Endothelial cell of umbilical vein (primary cell): ENCODE data around the gene POLR3C.
"Not testable (repeated sequence)": the region's sequence is repeated elsewhere in the genome, so short reads cannot be mapped to it uniquely, and the experiment has no call there.

Source experiments
- FOS ChIP-seq: IDR thresholded peaks from 2 replicates; pipeline ENCODE4 v1.6.1; 2011; ENCODE audit warnings: mild to moderate bottlenecking, low read length, moderate library complexity, borderline replicate concordance; ENCODE audit not compliant: insufficient read depth
- POLR2A ChIP-seq: IDR thresholded peaks from 2 replicates; pipeline ENCODE4 v1.6.1; 2012; ENCODE audit warnings: low read depth, mild to moderate bottlenecking, control low read depth, low read length

DNA sequence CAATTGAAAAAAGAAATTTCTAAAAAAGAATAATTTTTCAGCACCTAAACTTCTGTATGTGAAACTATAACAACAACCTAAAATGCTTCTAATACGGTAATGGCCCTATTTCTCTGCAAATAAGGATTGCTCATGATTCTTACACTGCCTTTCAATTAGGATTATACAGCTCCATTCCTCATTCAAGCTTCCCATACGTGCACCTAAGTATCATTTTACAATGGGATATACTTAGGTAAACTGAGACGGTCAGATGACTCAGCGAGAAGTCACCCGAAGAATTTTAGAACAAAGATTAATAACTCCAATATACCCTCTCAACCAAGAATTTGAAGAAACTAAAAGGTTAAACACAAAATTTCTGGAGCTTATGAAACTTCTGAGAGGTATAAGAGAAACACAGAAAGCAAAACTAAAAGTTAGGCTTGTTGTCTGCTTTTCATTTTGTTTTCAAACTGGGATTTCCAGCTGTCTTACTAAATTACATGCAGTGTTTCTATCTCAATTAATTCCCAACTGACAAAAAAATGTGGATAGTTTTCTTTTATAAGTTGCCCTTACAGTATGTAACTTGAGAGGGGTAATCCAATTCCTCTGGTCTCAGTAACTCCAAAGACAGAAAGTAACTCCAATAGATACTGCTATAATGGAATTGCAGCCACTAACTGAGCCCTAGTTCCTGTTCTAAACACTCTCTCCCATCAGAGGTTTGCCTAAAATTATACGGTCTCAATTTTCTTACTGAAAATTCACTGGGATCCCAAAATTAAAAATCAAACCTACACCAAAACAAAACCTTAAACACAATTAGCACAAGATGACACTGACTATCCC lies 10.8 kb upstream of the POLR3C start:
- TF ChIP-seq FOS, POLR2A: not testable (repeated sequence)
